Fibroblast of lung (primary cell): Measurements from ENCODE around the gene ICA1.

Experiments used
- EZH2 ChIP-seq: IDR thresholded peaks from 2 replicates; pipeline ENCODE4 v1.5.1; 2012; ENCODE audit warnings: low read length, control low read depth, mild to moderate bottlenecking; ENCODE audit errors: missing control alignments
- TF ChIP-seq, protein P1 (sequence below), 2 donors: IDR thresholded peaks in 1 of 2; conservative IDR thresholded peaks in 1 of 2; 1 replicate in 1 of 2; 2 replicates in 1 of 2; pipeline ENCODE4 v1.5.1; 2011 to 2012; ENCODE audit warnings: low read length in 2 of 2, control low read depth in 1 of 2, inconsistent platforms in 1 of 2, low read depth in 1 of 2, mild to moderate bottlenecking in 1 of 2

- TF ChIP-seq, protein P1, sequence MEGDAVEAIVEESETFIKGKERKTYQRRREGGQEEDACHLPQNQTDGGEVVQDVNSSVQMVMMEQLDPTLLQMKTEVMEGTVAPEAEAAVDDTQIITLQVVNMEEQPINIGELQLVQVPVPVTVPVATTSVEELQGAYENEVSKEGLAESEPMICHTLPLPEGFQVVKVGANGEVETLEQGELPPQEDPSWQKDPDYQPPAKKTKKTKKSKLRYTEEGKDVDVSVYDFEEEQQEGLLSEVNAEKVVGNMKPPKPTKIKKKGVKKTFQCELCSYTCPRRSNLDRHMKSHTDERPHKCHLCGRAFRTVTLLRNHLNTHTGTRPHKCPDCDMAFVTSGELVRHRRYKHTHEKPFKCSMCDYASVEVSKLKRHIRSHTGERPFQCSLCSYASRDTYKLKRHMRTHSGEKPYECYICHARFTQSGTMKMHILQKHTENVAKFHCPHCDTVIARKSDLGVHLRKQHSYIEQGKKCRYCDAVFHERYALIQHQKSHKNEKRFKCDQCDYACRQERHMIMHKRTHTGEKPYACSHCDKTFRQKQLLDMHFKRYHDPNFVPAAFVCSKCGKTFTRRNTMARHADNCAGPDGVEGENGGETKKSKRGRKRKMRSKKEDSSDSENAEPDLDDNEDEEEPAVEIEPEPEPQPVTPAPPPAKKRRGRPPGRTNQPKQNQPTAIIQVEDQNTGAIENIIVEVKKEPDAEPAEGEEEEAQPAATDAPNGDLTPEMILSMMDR (conservative IDR thresholded peaks at IDR 0.05 in 1 of 2, IDR thresholded peaks at IDR 0.05 in 1 of 2; ENCODE audit: low read depth in 1 of 2, low read length in 2 of 2): no peak
- TF ChIP-seq EZH2: no peak
Measured at GRCh38 chr7:8135417-8135816, 126.5 kb downstream of the ICA1 start.
